HEK293T (cell line): ENCODE results near the gene HCN4.

Source experiments
- BHLHE40 ChIP-seq: fragments of 450-650 bp; IDR thresholded peaks from 2 replicates; pipeline ENCODE4 v1.6.1; 2016; ENCODE audit warnings: mild to moderate bottlenecking, moderate library complexity, borderline replicate concordance
- SP1 ChIP-seq: fragments of 450-650 bp; IDR thresholded peaks from 2 replicates; pipeline ENCODE4 v1.6.1; 2017
- SUZ12 ChIP-seq: fragments of 450-650 bp; IDR thresholded peaks from 2 replicates; pipeline ENCODE4 v1.6.1; 2016; ENCODE audit warnings: mild to moderate bottlenecking
- ZNF384 ChIP-seq: fragments of 450-650 bp; IDR thresholded peaks from 2 replicates; pipeline ENCODE4 v1.6.1; 2016

- TF ChIP-seq SUZ12 (no peak), BHLHE40 (no peak), SP1 (no peak), ZNF384 (no peak)
Observed at GRCh38 chr15:73395671-73396070, 26.9 kb upstream of the HCN4 start.
